GM23338 (cell line): ENCODE data around the gene TERT.
A peak's percentile ranks its signal among the peaks of the same experiment; 100 is the strongest.

ENCODE experiments used
- CREB1 ChIP-seq: fragments of 250-450 bp; sonication (Bioruptor Pico); IDR thresholded peaks from 2 replicates; pipeline ENCODE4 v1.5.0; 2020; ENCODE audit warnings: low read depth, mild to moderate bottlenecking, moderate library complexity
- EZH2 ChIP-seq: fragments of 200-600 bp; sonication (generic); IDR thresholded peaks from one replicate; pipeline ENCODE4 v1.8.0; 2017; ENCODE audit warnings: antibody characterized with exemption, mild to moderate bottlenecking, low read depth; ENCODE audit not compliant: unreplicated experiment
- EZH2phosphoT487 ChIP-seq: fragments of 200-600 bp; sonication (generic); IDR thresholded peaks from one replicate; pipeline ENCODE4 v1.8.1; 2018; ENCODE audit warnings: antibody characterized with exemption; ENCODE audit not compliant: unreplicated experiment
- JUNB ChIP-seq: IDR thresholded peaks from one replicate; pipeline ENCODE4 v1.6.1; 2016; ENCODE audit warnings: antibody characterized with exemption; ENCODE audit not compliant: unreplicated experiment
- NANOG ChIP-seq: IDR thresholded peaks from 2 replicates; pipeline ENCODE4 v1.6.1; 2016; ENCODE audit warnings: antibody characterized with exemption, borderline replicate concordance
- POLR2AphosphoS5 ChIP-seq: IDR thresholded peaks from 2 replicates; pipeline ENCODE4 v1.6.1; 2016; ENCODE audit warnings: antibody characterized with exemption, low read depth
- STAT1 ChIP-seq: IDR thresholded peaks from one replicate; pipeline ENCODE4 v1.6.1; 2016; ENCODE audit warnings: antibody characterized with exemption; ENCODE audit not compliant: unreplicated experiment
- ZNF114 ChIP-seq: fragments of 250-450 bp; sonication (Bioruptor Pico); IDR thresholded peaks from 2 replicates; pipeline ENCODE4 v1.5.0; 2020; ENCODE audit warnings: mild to moderate bottlenecking, moderate library complexity
- ZNF331 ChIP-seq: fragments of 250-450 bp; sonication (Bioruptor Pico); IDR thresholded peaks from 2 replicates; pipeline ENCODE4 v1.5.0; 2020; ENCODE audit warnings: low read depth, mild to moderate bottlenecking, moderate library complexity
- TF ChIP-seq, protein P1 (sequence below), 2 experiments: fragments of 200-600 bp in 1 of 2; sonication (generic) in 1 of 2; conservative IDR thresholded peaks; 2 replicates each; pipeline versions ENCODE4 v1.5.1 to v1.6.1; 2016 to 2017; ENCODE audit warnings: antibody characterized with exemption in 2 of 2, low read depth in 2 of 2, mild to moderate bottlenecking in 2 of 2, moderate library complexity in 1 of 2
- TF ChIP-seq, protein P2 (sequence below): IDR thresholded peaks from one replicate; pipeline ENCODE4 v1.6.1; 2018; ENCODE audit warnings: antibody characterized with exemption; ENCODE audit not compliant: unreplicated experiment
- TF ChIP-seq, protein P3 (sequence below): fragments of 250-450 bp; sonication (Bioruptor Pico); IDR thresholded peaks from 2 replicates; pipeline ENCODE4 v1.5.0; 2020; ENCODE audit warnings: mild to moderate bottlenecking, moderate library complexity

DNA sequence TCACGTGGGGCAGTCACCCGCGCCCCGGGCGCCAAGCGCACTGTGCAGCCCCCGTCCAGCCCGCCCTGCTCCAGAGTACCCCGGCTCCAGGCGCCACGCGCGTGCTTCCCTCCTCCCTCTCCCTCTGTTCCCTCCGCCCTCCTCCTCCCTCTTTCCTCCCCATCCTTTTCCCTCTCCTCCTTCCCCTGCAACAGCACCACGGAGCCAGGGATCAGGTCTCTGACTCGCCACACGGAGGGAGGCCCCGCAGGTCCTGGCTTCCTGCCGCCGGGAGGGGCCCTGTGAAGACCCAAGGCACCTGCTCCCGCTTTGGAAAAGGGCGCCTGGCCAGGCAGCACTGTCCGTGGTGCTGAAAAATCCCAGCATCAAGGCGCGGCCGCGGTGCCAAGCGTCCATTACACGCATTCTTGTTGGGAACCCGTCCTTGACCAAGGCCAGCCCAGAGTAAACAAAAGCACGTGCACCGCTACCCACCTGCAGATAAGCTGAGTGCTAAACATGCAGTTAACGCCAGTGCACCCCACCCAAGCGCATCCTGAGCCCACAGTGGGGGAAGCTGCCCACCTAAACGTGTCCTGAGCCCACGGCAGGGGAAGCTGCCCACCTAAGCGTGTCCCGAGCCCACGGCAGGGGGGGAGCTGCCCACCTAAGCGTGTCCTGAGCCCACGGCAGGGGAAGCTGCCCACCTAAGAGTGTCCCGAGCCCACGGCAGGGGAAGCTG, 48.0 kb downstream of the TERT start:
- TF ChIP-seq EZH2 (no peak), POLR2AphosphoS5 (no peak), CREB1 (no peak), JUNB (no peak), ZNF331 (CRISPR knock-in tag) (no peak), EZH2phosphoT487 (no peak), ZNF114 (no peak), STAT1 (no peak), NANOG (no peak)
- TF ChIP-seq, protein P1, sequence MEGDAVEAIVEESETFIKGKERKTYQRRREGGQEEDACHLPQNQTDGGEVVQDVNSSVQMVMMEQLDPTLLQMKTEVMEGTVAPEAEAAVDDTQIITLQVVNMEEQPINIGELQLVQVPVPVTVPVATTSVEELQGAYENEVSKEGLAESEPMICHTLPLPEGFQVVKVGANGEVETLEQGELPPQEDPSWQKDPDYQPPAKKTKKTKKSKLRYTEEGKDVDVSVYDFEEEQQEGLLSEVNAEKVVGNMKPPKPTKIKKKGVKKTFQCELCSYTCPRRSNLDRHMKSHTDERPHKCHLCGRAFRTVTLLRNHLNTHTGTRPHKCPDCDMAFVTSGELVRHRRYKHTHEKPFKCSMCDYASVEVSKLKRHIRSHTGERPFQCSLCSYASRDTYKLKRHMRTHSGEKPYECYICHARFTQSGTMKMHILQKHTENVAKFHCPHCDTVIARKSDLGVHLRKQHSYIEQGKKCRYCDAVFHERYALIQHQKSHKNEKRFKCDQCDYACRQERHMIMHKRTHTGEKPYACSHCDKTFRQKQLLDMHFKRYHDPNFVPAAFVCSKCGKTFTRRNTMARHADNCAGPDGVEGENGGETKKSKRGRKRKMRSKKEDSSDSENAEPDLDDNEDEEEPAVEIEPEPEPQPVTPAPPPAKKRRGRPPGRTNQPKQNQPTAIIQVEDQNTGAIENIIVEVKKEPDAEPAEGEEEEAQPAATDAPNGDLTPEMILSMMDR (conservative IDR thresholded peaks at IDR 0.05; ENCODE audit: low read depth in 2 of 2): no peak
- TF ChIP-seq, protein P2, sequence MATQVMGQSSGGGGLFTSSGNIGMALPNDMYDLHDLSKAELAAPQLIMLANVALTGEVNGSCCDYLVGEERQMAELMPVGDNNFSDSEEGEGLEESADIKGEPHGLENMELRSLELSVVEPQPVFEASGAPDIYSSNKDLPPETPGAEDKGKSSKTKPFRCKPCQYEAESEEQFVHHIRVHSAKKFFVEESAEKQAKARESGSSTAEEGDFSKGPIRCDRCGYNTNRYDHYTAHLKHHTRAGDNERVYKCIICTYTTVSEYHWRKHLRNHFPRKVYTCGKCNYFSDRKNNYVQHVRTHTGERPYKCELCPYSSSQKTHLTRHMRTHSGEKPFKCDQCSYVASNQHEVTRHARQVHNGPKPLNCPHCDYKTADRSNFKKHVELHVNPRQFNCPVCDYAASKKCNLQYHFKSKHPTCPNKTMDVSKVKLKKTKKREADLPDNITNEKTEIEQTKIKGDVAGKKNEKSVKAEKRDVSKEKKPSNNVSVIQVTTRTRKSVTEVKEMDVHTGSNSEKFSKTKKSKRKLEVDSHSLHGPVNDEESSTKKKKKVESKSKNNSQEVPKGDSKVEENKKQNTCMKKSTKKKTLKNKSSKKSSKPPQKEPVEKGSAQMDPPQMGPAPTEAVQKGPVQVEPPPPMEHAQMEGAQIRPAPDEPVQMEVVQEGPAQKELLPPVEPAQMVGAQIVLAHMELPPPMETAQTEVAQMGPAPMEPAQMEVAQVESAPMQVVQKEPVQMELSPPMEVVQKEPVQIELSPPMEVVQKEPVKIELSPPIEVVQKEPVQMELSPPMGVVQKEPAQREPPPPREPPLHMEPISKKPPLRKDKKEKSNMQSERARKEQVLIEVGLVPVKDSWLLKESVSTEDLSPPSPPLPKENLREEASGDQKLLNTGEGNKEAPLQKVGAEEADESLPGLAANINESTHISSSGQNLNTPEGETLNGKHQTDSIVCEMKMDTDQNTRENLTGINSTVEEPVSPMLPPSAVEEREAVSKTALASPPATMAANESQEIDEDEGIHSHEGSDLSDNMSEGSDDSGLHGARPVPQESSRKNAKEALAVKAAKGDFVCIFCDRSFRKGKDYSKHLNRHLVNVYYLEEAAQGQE: peak; percentile 95
- TF ChIP-seq, protein P3, sequence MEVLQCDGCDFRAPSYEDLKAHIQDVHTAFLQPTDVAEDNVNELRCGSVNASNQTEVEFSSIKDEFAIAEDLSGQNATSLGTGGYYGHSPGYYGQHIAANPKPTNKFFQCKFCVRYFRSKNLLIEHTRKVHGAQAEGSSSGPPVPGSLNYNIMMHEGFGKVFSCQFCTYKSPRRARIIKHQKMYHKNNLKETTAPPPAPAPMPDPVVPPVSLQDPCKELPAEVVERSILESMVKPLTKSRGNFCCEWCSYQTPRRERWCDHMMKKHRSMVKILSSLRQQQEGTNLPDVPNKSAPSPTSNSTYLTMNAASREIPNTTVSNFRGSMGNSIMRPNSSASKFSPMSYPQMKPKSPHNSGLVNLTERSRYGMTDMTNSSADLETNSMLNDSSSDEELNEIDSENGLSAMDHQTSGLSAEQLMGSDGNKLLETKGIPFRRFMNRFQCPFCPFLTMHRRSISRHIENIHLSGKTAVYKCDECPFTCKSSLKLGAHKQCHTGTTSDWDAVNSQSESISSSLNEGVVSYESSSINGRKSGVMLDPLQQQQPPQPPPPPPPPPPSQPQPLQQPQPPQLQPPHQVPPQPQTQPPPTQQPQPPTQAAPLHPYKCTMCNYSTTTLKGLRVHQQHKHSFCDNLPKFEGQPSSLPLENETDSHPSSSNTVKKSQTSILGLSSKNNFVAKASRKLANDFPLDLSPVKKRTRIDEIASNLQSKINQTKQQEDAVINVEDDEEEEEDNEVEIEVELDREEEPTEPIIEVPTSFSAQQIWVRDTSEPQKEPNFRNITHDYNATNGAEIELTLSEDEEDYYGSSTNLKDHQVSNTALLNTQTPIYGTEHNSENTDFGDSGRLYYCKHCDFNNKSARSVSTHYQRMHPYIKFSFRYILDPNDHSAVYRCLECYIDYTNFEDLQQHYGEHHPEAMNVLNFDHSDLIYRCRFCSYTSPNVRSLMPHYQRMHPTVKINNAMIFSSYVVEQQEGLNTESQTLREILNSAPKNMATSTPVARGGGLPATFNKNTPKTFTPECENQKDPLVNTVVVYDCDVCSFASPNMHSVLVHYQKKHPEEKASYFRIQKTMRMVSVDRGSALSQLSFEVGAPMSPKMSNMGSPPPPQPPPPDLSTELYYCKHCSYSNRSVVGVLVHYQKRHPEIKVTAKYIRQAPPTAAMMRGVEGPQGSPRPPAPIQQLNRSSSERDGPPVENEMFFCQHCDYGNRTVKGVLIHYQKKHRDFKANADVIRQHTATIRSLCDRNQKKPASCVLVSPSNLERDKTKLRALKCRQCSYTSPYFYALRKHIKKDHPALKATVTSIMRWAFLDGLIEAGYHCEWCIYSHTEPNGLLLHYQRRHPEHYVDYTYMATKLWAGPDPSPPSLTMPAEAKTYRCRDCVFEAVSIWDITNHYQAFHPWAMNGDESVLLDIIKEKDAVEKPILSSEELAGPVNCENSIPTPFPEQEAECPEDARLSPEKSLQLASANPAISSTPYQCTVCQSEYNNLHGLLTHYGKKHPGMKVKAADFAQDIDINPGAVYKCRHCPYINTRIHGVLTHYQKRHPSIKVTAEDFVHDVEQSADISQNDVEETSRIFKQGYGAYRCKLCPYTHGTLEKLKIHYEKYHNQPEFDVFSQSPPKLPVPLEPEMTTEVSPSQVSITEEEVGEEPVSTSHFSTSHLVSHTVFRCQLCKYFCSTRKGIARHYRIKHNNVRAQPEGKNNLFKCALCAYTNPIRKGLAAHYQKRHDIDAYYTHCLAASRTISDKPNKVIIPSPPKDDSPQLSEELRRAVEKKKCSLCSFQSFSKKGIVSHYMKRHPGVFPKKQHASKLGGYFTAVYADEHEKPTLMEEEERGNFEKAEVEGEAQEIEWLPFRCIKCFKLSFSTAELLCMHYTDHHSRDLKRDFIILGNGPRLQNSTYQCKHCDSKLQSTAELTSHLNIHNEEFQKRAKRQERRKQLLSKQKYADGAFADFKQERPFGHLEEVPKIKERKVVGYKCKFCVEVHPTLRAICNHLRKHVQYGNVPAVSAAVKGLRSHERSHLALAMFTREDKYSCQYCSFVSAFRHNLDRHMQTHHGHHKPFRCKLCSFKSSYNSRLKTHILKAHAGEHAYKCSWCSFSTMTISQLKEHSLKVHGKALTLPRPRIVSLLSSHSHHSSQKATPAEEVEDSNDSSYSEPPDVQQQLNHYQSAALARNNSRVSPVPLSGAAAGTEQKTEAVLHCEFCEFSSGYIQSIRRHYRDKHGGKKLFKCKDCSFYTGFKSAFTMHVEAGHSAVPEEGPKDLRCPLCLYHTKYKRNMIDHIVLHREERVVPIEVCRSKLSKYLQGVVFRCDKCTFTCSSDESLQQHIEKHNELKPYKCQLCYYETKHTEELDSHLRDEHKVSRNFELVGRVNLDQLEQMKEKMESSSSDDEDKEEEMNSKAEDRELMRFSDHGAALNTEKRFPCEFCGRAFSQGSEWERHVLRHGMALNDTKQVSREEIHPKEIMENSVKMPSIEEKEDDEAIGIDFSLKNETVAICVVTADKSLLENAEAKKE (CRISPR knock-in tag): no peak
